GM23338 (cell line): ENCODE results near the gene FAM20A. TPM values are rescaled to one million over a fixed set of nuclear protein-coding genes. Genes with fewer than 3 reads are reported as not detected.

Experiments
- ATAC-seq: fragments of 200-7000 bp; cut with Tn5 transposase; 3 replicates; pipeline ENCODE4 v1.9.1; 2020
- DNase-seq: peaks from one replicate; pipeline ENCODE4 v3.0.0-alpha.2; 2015; ENCODE audit warnings: low spot score
- H2AFZ ChIP-seq: fragments of 200-600 bp; sonication (generic); 2 replicates; pipeline ENCODE4 v1.8.0; 2016; ENCODE audit warnings: antibody characterized with exemption, mild to moderate bottlenecking, moderate library complexity
- H3F3A ChIP-seq: fragments of 200-600 bp; sonication (generic); replicated peaks from 2 replicates; pipeline ENCODE4 v1.8.0; 2017; ENCODE audit warnings: antibody characterized with exemption, mixed run types, low read depth
- H3K27ac ChIP-seq: fragments of 200-600 bp; sonication (generic); 2 replicates; pipeline ENCODE4 v1.6.1; 2016; ENCODE audit warnings: low read depth
- H3K27me3 ChIP-seq: fragments of 200-600 bp; sonication (generic); 2 replicates; pipeline ENCODE4 v1.8.0; 2016; ENCODE audit warnings: mild to moderate bottlenecking, mixed run types, moderate library complexity; ENCODE audit not compliant: insufficient read depth
- H3K36me3 ChIP-seq: fragments of 200-600 bp; sonication (generic); 2 replicates; pipeline ENCODE4 v1.8.0; 2016; ENCODE audit warnings: mild to moderate bottlenecking; ENCODE audit not compliant: insufficient read depth
- H3K4me1 ChIP-seq: fragments of 200-600 bp; sonication (generic); 2 replicates; pipeline ENCODE4 v1.8.0; 2016; ENCODE audit warnings: mild to moderate bottlenecking, moderate library complexity; ENCODE audit not compliant: insufficient read depth
- H3K4me2 ChIP-seq: fragments of 200-600 bp; sonication (generic); 2 replicates; pipeline ENCODE4 v1.7.1; 2017; ENCODE audit warnings: mixed run types
- H3K4me3 ChIP-seq: fragments of 200-600 bp; sonication (generic); 2 replicates; pipeline ENCODE4 v1.6.1; 2016; ENCODE audit warnings: mixed run types
- H3K79me2 ChIP-seq: fragments of 200-600 bp; sonication (generic); replicated peaks from 2 replicates; pipeline ENCODE4 v1.8.0; 2017; ENCODE audit warnings: mild to moderate bottlenecking; ENCODE audit not compliant: insufficient read depth
- H3K9me2 ChIP-seq: fragments of 200-600 bp; sonication (generic); 2 replicates; pipeline ENCODE4 v1.8.0; 2017; ENCODE audit not compliant: insufficient read depth
- H4K20me1 ChIP-seq: fragments of 200-600 bp; sonication (generic); replicated peaks from 2 replicates; pipeline ENCODE4 v1.8.0; 2017; ENCODE audit warnings: mild to moderate bottlenecking; ENCODE audit not compliant: insufficient read depth
- H3K27ac Mint-ChIP-seq: 2 replicates; pipeline ENCODE4 v1.8.0; 2020; ENCODE audit warnings: inconsistent platforms, mild to moderate bottlenecking, moderate library complexity, mixed read lengths
- H3K27me3 Mint-ChIP-seq: 3 replicates; pipeline ENCODE4 v1.8.0; 2022; ENCODE audit warnings: low read depth, mild to moderate bottlenecking, moderate library complexity, mixed read lengths, inconsistent platforms; ENCODE audit not compliant: insufficient read depth, poor library complexity
- H3K36me3 Mint-ChIP-seq: 3 replicates; pipeline ENCODE4 v1.8.0; 2021; ENCODE audit warnings: low read depth, mild to moderate bottlenecking, inconsistent platforms, moderate library complexity, mixed read lengths
- H3K4me1 Mint-ChIP-seq: 3 replicates; pipeline ENCODE4 v1.8.0; 2020; ENCODE audit warnings: mild to moderate bottlenecking, inconsistent platforms, mixed read lengths
- H3K4me3 Mint-ChIP-seq: 3 replicates; pipeline ENCODE4 v1.8.0; 2021; ENCODE audit warnings: moderate library complexity, mild to moderate bottlenecking, inconsistent platforms, mixed read lengths
- H3K9me3 Mint-ChIP-seq: 3 replicates; pipeline ENCODE4 v1.8.0; 2020; ENCODE audit warnings: moderate library complexity, mild to moderate bottlenecking, inconsistent platforms, mixed read lengths
- ETS1 ChIP-seq: IDR thresholded peaks from 2 replicates; pipeline ENCODE4 v1.6.1; 2016; ENCODE audit warnings: antibody characterized with exemption
- JUNB ChIP-seq: IDR thresholded peaks from one replicate; pipeline ENCODE4 v1.6.1; 2016; ENCODE audit warnings: antibody characterized with exemption; ENCODE audit not compliant: unreplicated experiment
- POLR2AphosphoS5 ChIP-seq: IDR thresholded peaks from 2 replicates; pipeline ENCODE4 v1.6.1; 2016; ENCODE audit warnings: antibody characterized with exemption, low read depth
- STAT1 ChIP-seq: IDR thresholded peaks from one replicate; pipeline ENCODE4 v1.6.1; 2016; ENCODE audit warnings: antibody characterized with exemption; ENCODE audit not compliant: unreplicated experiment
- ZNF114 ChIP-seq: fragments of 250-450 bp; sonication (Bioruptor Pico); IDR thresholded peaks from 2 replicates; pipeline ENCODE4 v1.5.0; 2020; ENCODE audit warnings: mild to moderate bottlenecking, moderate library complexity
- ZNF331 ChIP-seq: fragments of 250-450 bp; sonication (Bioruptor Pico); IDR thresholded peaks from 2 replicates; pipeline ENCODE4 v1.5.0; 2020; ENCODE audit warnings: low read depth, mild to moderate bottlenecking, moderate library complexity
- ZNF462 ChIP-seq: fragments of 250-450 bp; sonication (Bioruptor Pico); IDR thresholded peaks from 2 replicates; pipeline ENCODE4 v1.5.0; 2020; ENCODE audit warnings: mild to moderate bottlenecking, moderate library complexity
- polyA plus RNA-seq: library from polyadenylated mRNA; unstranded; fragments of >200 nt; fragmentation: Nextera tagmentation; extraction: Ambion mirVana; gene quantifications from 2 replicates; pipeline ENCODE4 v1.2.1, GENCODE V29; 2016
- total RNA-seq: library from RNA; depleted of rRNA; stranded (reverse); fragments of >200 nt; shearing (Covaris generic); gene quantifications from 2 replicates; pipeline ENCODE4 v1.2.3, GENCODE V29; 2014

The FAM20A gene
- total and polyA plus RNA-seq, 2 experiments from 2014 or later, result 1.3 to 1.6 TPM

GRCh38 chr17:68595986-68596385 lies 5.2 kb downstream of the FAM20A start:
- Mint-ChIP-seq H3K36me3 (no peaks in the 10 kb centered on the region), H3K9me3 (no peaks in the 10 kb centered on the region), H3K4me1 (peaks cover 5% of the 10 kb centered on the region), H3K27me3 (peaks cover 8% of the 10 kb centered on the region), H3K4me3 (no peak overlapping the region), H3K27ac (no peak overlapping the region)
- DNase-seq (no peak), ATAC-seq (no peak)
- TF ChIP-seq JUNB (no peak), ZNF114 (CRISPR knock-in tag) (no peak), ZNF462 (CRISPR knock-in tag) (no peak), ETS1 (no peak), STAT1 (no peak), ZNF331 (CRISPR knock-in tag) (no peak), POLR2AphosphoS5 (no peak)
- no peak overlapping the region for H2AFZ ChIP-seq
- no peaks in the 10 kb centered on the region for H3K79me2 ChIP-seq
- H3K36me3 ChIP-seq, result no peaks in the 10 kb centered on the region
- H3K4me1 ChIP-seq, result peaks cover 10% of the 10 kb centered on the region; the same call in 1 of the 2 replicates
- 0 out of 2 replicates have a peak, but pooled peaks cover 2% of the 10 kb centered on the region for H3F3A ChIP-seq
- no peak overlapping the region for H3K4me3 ChIP-seq
- no peaks in the 10 kb centered on the region for H3K9me2 ChIP-seq
- no peaks in the 10 kb centered on the region for H4K20me1 ChIP-seq
- no peak overlapping the region for H3K27ac ChIP-seq
- H3K27me3 ChIP-seq, result peaks cover 23% of the 10 kb centered on the region
- no peak overlapping the region for H3K4me2 ChIP-seq
